GM12878 (cell line): Measurements from ENCODE around the gene SUGP1. TPM values are rescaled to one million over a fixed set of nuclear protein-coding genes. Genes with fewer than 3 reads are reported as not detected.
A peak's percentile ranks its signal among the peaks of the same experiment; 100 is the strongest.

ENCODE experiments used
- ATF7 ChIP-seq: fragments of 450-650 bp; IDR thresholded peaks from 2 replicates; pipeline ENCODE4 v1.6.1; 2016; ENCODE audit warnings: low read depth, mild to moderate bottlenecking
- CREB1 ChIP-seq: IDR thresholded peaks from 2 replicates; pipeline ENCODE4 v1.6.1; 2012; ENCODE audit warnings: low read depth, mild to moderate bottlenecking, inconsistent platforms
- CTCF ChIP-seq, 3 experiments: IDR thresholded peaks in 2 of 3; conservative IDR thresholded peaks in 1 of 3; 2 replicates each; pipeline ENCODE4 v1.5.1; 2011; ENCODE audit warnings: low read depth in 3 of 3, low read length in 3 of 3, mild to moderate bottlenecking in 3 of 3, control low read depth in 2 of 3, moderate library complexity in 2 of 3, inconsistent platforms in 1 of 3, mixed read lengths in 1 of 3; ENCODE audit not compliant: control insufficient read depth in 2 of 3, insufficient read depth in 1 of 3; ENCODE audit errors: extremely low read depth in 1 of 3
- EGR1 ChIP-seq, 2 experiments: IDR thresholded peaks; 1 replicate in 1 of 2; 2 replicates in 1 of 2; pipeline ENCODE4 v1.6.1; 2011 to 2012; ENCODE audit warnings: low read depth in 2 of 2, low read length in 2 of 2, borderline replicate concordance in 1 of 2, mild to moderate bottlenecking in 1 of 2, moderate library complexity in 1 of 2
- EP300 ChIP-seq, 2 experiments: fragments of 150-350 bp in 1 of 2; IDR thresholded peaks; 2 replicates each; pipeline ENCODE4 v1.6.1; 2011 to 2012; ENCODE audit warnings: low read depth in 2 of 2, low read length in 2 of 2, borderline replicate concordance in 1 of 2, improper control_type of control experiment in 1 of 2, inconsistent platforms in 1 of 2; ENCODE audit not compliant: control insufficient read depth in 1 of 2
- FOXM1 ChIP-seq: IDR thresholded peaks from 2 replicates; pipeline ENCODE4 v1.6.1; 2012; ENCODE audit warnings: low read depth, mild to moderate bottlenecking, inconsistent platforms, low read length, moderate library complexity
- IRF3 ChIP-seq: fragments of 450-650 bp; IDR thresholded peaks from 2 replicates; pipeline ENCODE4 v1.6.1; 2014; ENCODE audit warnings: mild to moderate bottlenecking
- MEF2B ChIP-seq: fragments of 450-650 bp; IDR thresholded peaks from 2 replicates; pipeline ENCODE4 v1.6.1; 2018; ENCODE audit warnings: mild to moderate bottlenecking, moderate library complexity; ENCODE audit not compliant: partially characterized antibody, poor library complexity, severe bottlenecking
- MYC ChIP-seq: IDR thresholded peaks from 2 replicates; pipeline ENCODE4 v1.6.1; 2011; ENCODE audit warnings: mild to moderate bottlenecking, low read length, moderate library complexity, inconsistent platforms; ENCODE audit not compliant: insufficient read depth, insufficient replicate concordance, insufficient read length, severe bottlenecking
- NR2C1 ChIP-seq: fragments of 450-650 bp; IDR thresholded peaks from 2 replicates; pipeline ENCODE4 v1.6.1; 2017; ENCODE audit warnings: antibody characterized with exemption, mild to moderate bottlenecking, moderate library complexity
- PAX8 ChIP-seq: fragments of 450-650 bp; IDR thresholded peaks from 2 replicates; pipeline ENCODE4 v1.6.1; 2017; ENCODE audit warnings: mild to moderate bottlenecking, moderate library complexity
- PML ChIP-seq: IDR thresholded peaks from 2 replicates; pipeline ENCODE4 v1.6.1; 2012; ENCODE audit warnings: low read length, inconsistent platforms
- RB1 ChIP-seq: fragments of 450-650 bp; formaldehyde crosslinking; IDR thresholded peaks from 2 replicates; pipeline ENCODE4 v1.6.1; 2017; ENCODE audit warnings: mild to moderate bottlenecking, borderline replicate concordance
- TAF1 ChIP-seq: IDR thresholded peaks from 2 replicates; pipeline ENCODE4 v1.6.1; 2011; ENCODE audit warnings: mild to moderate bottlenecking, low read depth, low read length, borderline replicate concordance
- ZBTB11 ChIP-seq: fragments of 450-650 bp; formaldehyde crosslinking; IDR thresholded peaks from 2 replicates; pipeline ENCODE4 v1.5.0; 2022; ENCODE audit warnings: mild to moderate bottlenecking, missing genetic modification characterization
- ZBTB40 ChIP-seq: fragments of 450-650 bp; IDR thresholded peaks from 2 replicates; pipeline ENCODE4 v1.6.1; 2016; ENCODE audit warnings: mild to moderate bottlenecking, moderate library complexity, borderline replicate concordance
- ZNF207 ChIP-seq: fragments of 450-650 bp; IDR thresholded peaks from 2 replicates; pipeline ENCODE4 v1.6.1; 2014; ENCODE audit warnings: antibody characterized with exemption, mild to moderate bottlenecking, borderline replicate concordance
- polyA plus RNA-seq, 11 experiments: library from polyadenylated mRNA; depleted of rRNA in 4 of 11; unstranded in 6 of 11; stranded (reverse) in 5 of 11; fragments of >200 nt; fragmentation: Nextera tagmentation in 4 of 11; fragmentation: Illumina TruSeq in 1 of 11; extraction: Ambion mirVana in 4 of 11; extraction: Trizol in 1 of 11; gene quantifications; 1 replicate in 1 of 11; 2 replicates in 10 of 11; pipeline versions ENCODE4 v1.2.1 to v1.2.3, GENCODE V29; 2011 to 2016; ENCODE audit warnings: inconsistent platforms in 2 of 11, missing spikeins in 2 of 11, low read depth in 1 of 11
- total RNA-seq, 4 experiments: library from RNA; depleted of rRNA in 3 of 4; stranded (reverse); fragments of >200 nt in 3 of 4; fragmentation: Illumina TruSeq in 1 of 4; extraction: Trizol in 1 of 4; gene quantifications; 2 replicates each; pipeline versions ENCODE4 v1.2.1 to v1.2.3, GENCODE V29; 2013 to 2021

Gene SUGP1
- total and polyA plus RNA-seq, 10 of the 15 experiments (the other 5 are each of a cell fraction or from before 2014, with no cell fraction given) = 1.6 to 70.2 (median 38.4) TPM

GRCh38 chr19:19366434-19367396 is 46.4 kb upstream of the SUGP1 start (continued):
- TF ChIP-seq ZBTB40 (peak; percentile 37; the same call in 1 of the 2 replicates), FOXM1 (no peak), ATF7 (no peak; the same call in 1 of the 2 replicates), ZNF207 (no peak), CREB1 (no peak), RB1 (peak; percentile 76; the same call in 1 of the 2 replicates), PAX8 (no peak), EP300 (IDR thresholded peaks at IDR 0.05; ENCODE audit: borderline replicate concordance in 1 of 2, control insufficient read depth in 1 of 2, low read depth in 2 of 2, low read length in 2 of 2) (no peak), PML (no peak), TAF1 (no peak), MYC (no peak), IRF3 (no peak), EGR1 (IDR thresholded peaks at IDR 0.05; ENCODE audit: borderline replicate concordance in 1 of 2, low read depth in 2 of 2, low read length in 2 of 2) (peak in 1 of 2 experiments; percentile 53; a peak in 1 of 3 replicates), ZBTB11 (CRISPR knock-in tag) (no peak), CTCF (IDR thresholded peaks at IDR 0.05 in 2 of 3, conservative IDR thresholded peaks at IDR 0.05 in 1 of 3; ENCODE audit: control insufficient read depth in 2 of 3, extremely low read depth in 1 of 3, insufficient read depth in 1 of 3, low read depth in 3 of 3, low read length in 3 of 3) (peak; percentile 94 to 99 (median 96)), MEF2B (no peak), NR2C1 (peak; percentile 93)
